NOMO-1 treated with dmso at 0.1 percent for 144 hours (cell line): Measurements from ENCODE around the gene DLGAP1.

ENCODE experiments used
- DNase-seq: peaks from one replicate; lab custom pipeline; 2025; ENCODE audit not compliant: unreplicated experiment; lab: John Stamatoyannopoulos, UW

The DLGAP1 gene

GRCh38 chr18:3463051-3463450 lies 992.1 kb downstream of the DLGAP1 start:
- DNase-seq, result no peak

GRCh38 chr18:3461704-3462103 lies 993.4 kb downstream of the DLGAP1 start:
- DNase-seq, result no peak

- no peak for DNase-seq
Observed at GRCh38 chr18:3460823-3461398, 994.2 kb downstream of the DLGAP1 start.

DNA sequence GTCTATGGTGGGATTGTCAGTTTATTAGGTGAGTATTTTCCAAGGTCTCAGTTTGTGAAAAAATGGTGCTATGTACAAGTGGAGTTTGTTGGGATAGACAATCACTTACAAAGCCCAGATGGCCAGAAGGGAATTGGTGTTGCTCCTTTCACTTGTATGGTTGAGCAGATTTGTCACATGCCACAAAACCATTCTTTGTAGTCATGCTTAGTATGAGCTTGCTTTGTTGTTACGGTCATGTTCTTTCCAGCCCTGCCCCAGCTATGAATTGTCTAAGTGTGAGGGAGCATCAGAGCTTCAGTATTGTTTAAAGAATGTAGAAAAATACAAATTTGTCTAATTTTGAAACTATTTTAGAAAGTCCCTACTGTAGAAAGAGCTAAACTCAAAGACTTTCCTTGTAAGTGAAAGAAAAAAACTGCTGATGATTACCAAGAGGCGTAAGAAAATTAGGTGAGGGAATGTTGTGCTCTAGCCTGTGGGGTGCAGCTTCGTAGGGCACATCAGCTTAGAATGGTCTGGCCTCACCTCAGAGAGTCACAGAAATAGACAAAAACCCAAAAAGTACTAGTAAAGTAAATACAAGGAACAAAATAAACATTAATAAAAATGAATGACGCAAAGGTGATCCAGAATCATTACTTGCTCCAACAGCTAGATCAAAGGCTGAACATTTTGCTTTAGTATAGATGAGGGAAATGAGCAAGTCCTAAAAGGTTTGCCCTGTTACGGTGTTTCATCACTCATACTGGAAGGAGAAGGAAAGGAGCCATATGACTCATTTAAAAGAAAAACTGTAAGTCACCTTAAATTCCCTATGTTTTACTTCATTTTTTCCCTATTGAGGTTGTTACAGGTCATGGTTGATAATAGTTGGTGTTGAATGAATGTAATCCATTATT lies 995.9 kb downstream of the DLGAP1 start:
- DNase-seq, result no peak

- no peak for DNase-seq
Observed at GRCh38 chr18:3458378-3458777, 996.7 kb downstream of the DLGAP1 start.

GRCh38 chr18:3457261-3457724 lies 997.8 kb downstream of the DLGAP1 start:
- no peak for DNase-seq

DNA sequence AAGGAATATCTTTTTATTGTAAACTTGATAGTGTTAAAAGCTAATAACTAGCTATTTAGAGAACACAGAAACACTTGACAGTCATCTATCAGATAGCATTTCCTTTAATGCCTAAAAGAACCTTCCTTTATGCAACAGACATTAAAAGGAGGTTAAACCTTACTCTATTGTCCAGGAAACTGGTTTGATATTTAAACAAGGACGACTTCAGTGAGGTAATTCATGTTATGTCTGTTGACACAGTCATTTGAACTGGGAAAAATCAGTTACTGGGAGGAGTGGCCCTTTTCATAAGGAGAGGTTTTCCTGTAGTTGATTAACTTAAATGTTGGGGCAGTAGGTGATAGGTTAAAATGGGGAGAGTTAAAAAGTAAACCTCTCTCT lies 998.4 kb downstream of the DLGAP1 start:
- no peak for DNase-seq

DNA sequence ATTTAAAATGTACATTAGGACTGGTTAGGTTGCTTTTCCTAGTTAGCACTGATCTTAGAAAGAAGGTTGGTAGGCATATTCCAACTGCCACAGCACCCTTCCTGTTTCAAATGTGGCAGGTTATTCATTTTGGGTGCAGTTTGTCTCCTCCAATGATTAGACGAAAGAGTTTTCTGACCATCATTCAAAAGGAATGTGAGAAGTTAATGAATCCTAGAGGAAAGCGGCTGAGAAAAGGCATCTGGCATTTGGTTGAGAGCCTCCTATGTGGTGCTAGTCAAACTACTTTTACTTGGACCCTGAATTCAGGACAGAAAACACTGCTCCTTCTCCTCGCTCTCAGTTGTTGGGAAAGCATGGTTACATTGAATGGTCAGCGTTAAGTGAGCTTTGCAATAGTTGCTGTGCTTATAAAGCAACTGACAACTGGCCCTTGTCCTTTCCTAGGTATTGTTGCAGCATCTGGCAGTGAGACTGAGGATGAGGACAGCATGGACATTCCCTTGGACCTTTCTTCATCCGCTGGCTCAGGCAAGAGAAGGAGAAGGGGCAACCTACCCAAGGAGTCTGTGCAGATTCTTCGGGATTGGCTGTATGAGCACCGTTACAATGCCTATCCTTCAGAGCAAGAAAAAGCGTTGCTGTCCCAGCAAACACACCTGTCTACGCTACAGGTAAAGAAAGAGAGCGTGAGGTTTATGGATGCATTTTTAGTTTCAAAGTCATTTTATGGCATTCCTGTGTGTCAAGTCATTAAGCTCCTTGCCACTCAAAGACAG lies 999.0 kb downstream of the DLGAP1 start:
- no peak for DNase-seq

DNA sequence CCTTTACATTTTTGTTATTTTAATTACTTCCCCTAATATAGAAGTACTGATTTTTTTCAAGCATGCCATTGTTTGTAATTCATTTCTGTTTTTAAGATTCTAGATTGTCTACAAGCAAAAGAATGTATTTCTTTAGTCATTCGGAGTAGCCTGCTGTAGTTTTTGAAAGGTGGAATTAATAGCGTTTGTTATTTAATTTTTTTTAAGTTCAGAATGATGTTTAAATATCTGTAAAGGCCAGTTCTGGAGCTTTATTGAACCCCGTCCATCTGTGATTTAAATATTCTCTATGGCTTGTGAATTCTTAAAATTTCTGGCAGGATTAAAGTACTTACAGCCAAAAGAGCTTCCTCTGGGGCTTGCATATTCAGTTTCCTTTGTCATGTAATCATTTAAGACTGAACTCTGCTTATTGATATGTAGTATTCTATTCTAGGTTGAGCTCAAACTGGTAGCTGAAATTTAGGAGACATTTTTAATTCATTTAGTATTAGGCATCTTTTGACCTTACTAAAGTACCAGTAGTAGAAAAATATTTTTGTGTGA lies 999.9 kb downstream of the DLGAP1 start:
- no peak for DNase-seq

- DNase-seq, result no peak
Observed at GRCh38 chr18:3454365-3455089, 1000.6 kb downstream of the DLGAP1 start.

GRCh38 chr18:3453540-3454364 lies 1001.4 kb downstream of the DLGAP1 start:
- DNase-seq, result no peak

DNA sequence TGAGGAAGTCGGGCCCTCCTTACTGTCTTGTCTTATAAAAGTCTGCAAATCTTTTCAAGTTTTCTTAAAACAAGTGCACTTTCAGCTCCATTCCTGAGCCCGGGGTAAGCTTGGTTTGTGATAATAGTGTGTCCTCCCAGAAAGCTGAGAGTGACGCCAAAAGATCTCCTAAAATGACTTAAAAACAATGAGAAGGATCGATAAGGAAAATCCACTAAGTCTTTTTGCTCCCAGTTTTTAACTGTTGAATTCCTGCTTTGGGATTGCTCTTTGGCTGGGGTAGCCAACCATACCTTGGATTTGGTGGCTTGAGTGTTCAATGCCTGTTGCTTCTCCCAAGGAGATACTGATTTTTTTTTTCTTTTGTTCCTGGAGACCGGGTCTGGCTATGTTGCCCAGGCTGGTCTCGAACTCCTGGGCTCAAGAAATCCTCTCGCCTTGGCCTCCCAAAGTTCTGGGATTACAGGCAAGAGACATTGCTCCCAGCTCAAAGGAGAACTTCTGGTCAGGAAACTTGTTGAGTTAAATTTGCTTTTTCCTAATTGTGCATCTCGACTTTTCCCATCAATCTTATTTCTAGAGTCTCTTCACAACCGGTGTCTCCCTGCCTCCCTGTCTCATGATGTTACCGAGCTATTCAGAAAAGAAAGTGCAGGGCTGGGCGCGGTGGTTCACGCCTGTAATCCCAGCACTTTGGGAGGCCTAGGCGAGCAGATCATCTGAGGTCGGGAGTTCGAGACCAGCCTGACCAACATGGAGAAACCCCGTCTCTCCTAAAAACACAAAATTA lies 1002.2 kb downstream of the DLGAP1 start:
- DNase-seq, result no peak

GRCh38 chr18:3451989-3452749 lies 1002.9 kb downstream of the DLGAP1 start:
- DNase-seq, result no peak

- peak; percentile 59 for DNase-seq
Observed at GRCh38 chr18:3451183-3451988, 1003.7 kb downstream of the DLGAP1 start.

DNA sequence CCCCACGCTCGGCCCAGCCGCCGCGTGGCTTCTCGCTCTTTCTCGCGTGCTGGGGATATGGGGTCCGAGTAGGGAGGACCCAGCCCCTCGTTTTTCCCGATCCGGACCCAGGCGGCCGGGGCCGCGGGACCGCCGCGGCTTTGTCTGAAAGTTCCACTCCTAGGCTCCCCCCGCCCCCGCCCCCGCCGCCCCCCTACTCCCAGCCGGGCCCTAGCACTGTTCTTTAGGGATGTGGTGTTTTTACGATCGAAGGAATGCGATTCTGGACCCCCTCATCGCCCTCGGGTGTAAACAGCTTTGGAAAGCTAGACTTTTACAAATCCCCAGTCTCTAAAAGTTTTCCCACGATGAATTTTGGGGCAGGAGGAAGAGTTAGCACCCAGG lies 1004.3 kb downstream of the DLGAP1 start:
- DNase-seq, result no peak

DNA sequence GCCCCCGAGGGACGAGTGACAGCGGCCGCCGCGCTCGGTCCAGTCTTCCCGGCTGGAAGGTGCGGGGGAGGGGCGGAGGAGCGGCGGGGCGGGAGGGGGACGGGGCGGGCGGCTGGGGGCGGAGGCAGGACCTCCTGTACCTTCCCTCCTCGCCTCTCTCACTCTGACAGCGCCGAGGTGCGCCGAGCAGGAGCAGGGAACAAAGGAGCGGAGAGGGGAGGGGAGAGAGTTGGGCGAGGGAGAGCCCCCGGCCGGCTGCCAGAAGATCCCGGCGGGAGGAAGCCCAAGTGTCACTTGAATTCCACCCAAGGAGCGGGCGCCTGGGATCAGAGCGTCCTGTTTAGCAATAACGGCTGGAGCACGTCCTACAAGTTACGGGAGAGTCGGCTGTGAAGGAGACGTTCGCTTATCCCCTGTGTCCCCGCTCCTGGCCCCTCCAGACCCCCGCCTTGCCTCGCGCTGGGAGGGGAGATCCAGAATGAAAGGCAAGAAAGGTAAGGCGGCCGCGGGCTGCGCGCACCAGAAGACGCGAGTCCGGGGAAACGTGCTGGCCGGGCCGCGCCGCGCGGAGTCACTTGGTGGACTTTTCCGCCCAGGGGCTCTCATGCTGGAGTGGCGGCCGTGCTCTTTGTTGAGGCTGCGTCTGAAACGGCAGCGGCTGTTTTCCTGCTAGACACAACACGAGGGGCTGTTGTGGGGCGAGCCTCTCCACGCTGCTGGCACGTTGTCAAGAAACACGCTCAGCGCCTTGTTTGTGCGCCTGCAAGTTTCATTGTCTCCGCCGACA lies 1004.9 kb downstream of the DLGAP1 start, which contains the start of gene TGIF1:
TGIF1 (plus strand) TSS at position 161 of the 787 bp plus-strand sequence; CDS start at position 479, 318 bp downstream.
- DNase-seq, result no peak
